Gastrocnemius medialis (tissue), 4 donors: Measurements from ENCODE around the gene HUWE1. TPM values are rescaled to one million over a fixed set of nuclear protein-coding genes. Genes with fewer than 3 reads are reported as not detected.
A peak's percentile ranks its signal among the peaks of the same experiment; 100 is the strongest.

Experiments
- ATAC-seq, 2 donors: fragments of 150-250 bp; one replicate each; pipeline ENCODE4 v1.9.1; 2016
- DNase-seq, 2 donors: peaks; one replicate each; pipeline ENCODE4 v3.0.0-alpha.2; 2019
- H3K27ac ChIP-seq, 4 donors: fragments of 200-600 bp; sonication (generic); 1 replicate in 1 of 4; 2 replicates in 3 of 4; pipeline ENCODE4 v1.5.1; 2016 to 2018; ENCODE audit warnings: mild to moderate bottlenecking in 2 of 4, moderate library complexity in 1 of 4
- H3K27me3 ChIP-seq, 3 donors: fragments of 200-600 bp; sonication (generic) in 2 of 3; 1 replicate in 1 of 3; 2 replicates in 2 of 3; pipeline versions ENCODE4 v1.5.1 to v1.6.0; 2016 to 2019; ENCODE audit warnings: mild to moderate bottlenecking in 1 of 3, moderate library complexity in 1 of 3
- H3K36me3 ChIP-seq, 2 donors: fragments of 200-600 bp; sonication (generic) in 1 of 2; one replicate each; pipeline ENCODE4 v1.5.1; 2017 to 2018
- H3K4me1 ChIP-seq, 2 donors: fragments of 200-600 bp; sonication (generic) in 1 of 2; one replicate each; pipeline ENCODE4 v1.5.1; 2016 to 2017; ENCODE audit warnings: mild to moderate bottlenecking in 2 of 2
- H3K4me3 ChIP-seq, 4 donors: fragments of 200-600 bp; sonication (generic) in 3 of 4; 1 replicate in 1 of 4; 2 replicates in 3 of 4; pipeline ENCODE4 v1.5.1; 2016 to 2019; ENCODE audit warnings: mild to moderate bottlenecking in 2 of 4
- H3K9me3 ChIP-seq, 3 donors: fragments of 200-600 bp; sonication (generic) in 2 of 3; 1 replicate in 1 of 3; 2 replicates in 2 of 3; pipeline ENCODE4 v1.5.1; 2016 to 2019
- CTCF ChIP-seq, 5 experiments: fragments of 450-650 bp in 3 of 5; fragments of 200-600 bp in 2 of 5; sonication (generic) in 2 of 5; IDR thresholded peaks in 4 of 5; conservative IDR thresholded peaks in 1 of 5; 1 replicate in 4 of 5; 2 replicates in 1 of 5; pipeline ENCODE4 v1.5.1; 2016 to 2019; ENCODE audit warnings: antibody characterized with exemption in 5 of 5, mild to moderate bottlenecking in 3 of 5, moderate library complexity in 3 of 5
- POLR2A ChIP-seq, 2 donors: fragments of 450-650 bp; IDR thresholded peaks; one replicate each; pipeline ENCODE4 v1.6.1; 2017; ENCODE audit warnings: antibody characterized with exemption in 2 of 2, mild to moderate bottlenecking in 2 of 2, moderate library complexity in 2 of 2
- in situ Hi-C, 4 donors: fragments of 200-750 bp; cut with MboI; loops; one replicate each; pipeline versions ENCODE4 v1.15.0 to v1.8.0; 2017; ENCODE audit warnings: low sequenced_read_pairs in 4 of 4
- intact Hi-C: fragments of 100-400 bp; cut with DNase I; formaldehyde crosslinking; loops from one replicate; pipeline ENCODE4 v1.15.1; 2023; ENCODE audit warnings: low total_unique reads
- total RNA-seq, 4 donors: library from RNA; depleted of rRNA; stranded (reverse); fragments of >200 nt; gene quantifications; one replicate each; pipeline versions ENCODE4 v1.1.0 to v1.2.3, GENCODE V29; 2016

The HUWE1 gene
- total RNA-seq, 4 donors from 2014 or later, result 99.7 to 173 (median 142) TPM

- ATAC-seq (no peak), DNase-seq (no peak)
- intact Hi-C loops (no loop called here), in situ Hi-C loops (no loop called here)
- no peaks in the 10 kb centered on the region for H3K36me3 ChIP-seq
- H3K9me3 ChIP-seq, result no peaks in the 10 kb centered on the region
- peaks cover 0 to 12% of the 10 kb centered on the region in 2 donors for H3K4me1 ChIP-seq
- H3K27me3 ChIP-seq, result no peaks in the 10 kb centered on the region
- H3K4me3 ChIP-seq, result no peak overlapping the region
- no peak overlapping the region for H3K27ac ChIP-seq
- no peak for TF ChIP-seq CTCF (IDR thresholded peaks at IDR 0.05 in 4 of 5, conservative IDR thresholded peaks at IDR 0.05 in 1 of 5)
- no peak for TF ChIP-seq POLR2A (IDR thresholded peaks at IDR 0.05)
Observed at GRCh38 chrX:53688300-53688699, 1.8 kb upstream of the HUWE1 start.

- Histone ChIP-seq H3K27ac (peak overlapping the region; percentile 83 to 95 (median 90)), H3K9me3 (no peaks in the 10 kb centered on the region), H3K27me3 (no peaks in the 10 kb centered on the region), H3K36me3 (no peaks in the 10 kb centered on the region), H3K4me3 (peak overlapping the region; percentile 64 to 86 (median 80)), H3K4me1 (peaks cover 0 to 22% of the 10 kb centered on the region in 2 donors)
- intact Hi-C loops, result no loop called here
- DNase-seq, result no peak
- in situ Hi-C loops, result no loop called here
- ATAC-seq, result no peak
- TF ChIP-seq CTCF (IDR thresholded peaks at IDR 0.05 in 4 of 5, conservative IDR thresholded peaks at IDR 0.05 in 1 of 5) (no peak), POLR2A (IDR thresholded peaks at IDR 0.05) (no peak)
Observed at GRCh38 chrX:53685711-53686110, 808 bp downstream of the HUWE1 start.

GRCh38 chrX:53684415-53685192, 1.9 kb downstream of the HUWE1 start:
- Histone ChIP-seq H3K4me3 (peak overlapping the region; percentile 58 to 86 (median 64)), H3K27ac (peak overlapping the region; percentile 83 to 95 (median 90)), H3K9me3 (no peaks in the 10 kb centered on the region), H3K4me1 (peaks cover 0 to 22% of the 10 kb centered on the region in 2 donors), H3K27me3 (no peaks in the 10 kb centered on the region), H3K36me3 (peaks cover 0 to under 1% of the 10 kb centered on the region in 2 donors)
- intact Hi-C loops (loop anchor here (1.0 to 5.0 kb wide), 3 partner anchors 242 to 498 kb away; partner anchors contain the start of genes FAM120C and PHF8), in situ Hi-C loops (no loop called here)
- no peak for TF ChIP-seq POLR2A (IDR thresholded peaks at IDR 0.05)
- no peak for TF ChIP-seq CTCF (IDR thresholded peaks at IDR 0.05 in 4 of 5, conservative IDR thresholded peaks at IDR 0.05 in 1 of 5)
- ATAC-seq, result no peak
- no peak for DNase-seq

DNA sequence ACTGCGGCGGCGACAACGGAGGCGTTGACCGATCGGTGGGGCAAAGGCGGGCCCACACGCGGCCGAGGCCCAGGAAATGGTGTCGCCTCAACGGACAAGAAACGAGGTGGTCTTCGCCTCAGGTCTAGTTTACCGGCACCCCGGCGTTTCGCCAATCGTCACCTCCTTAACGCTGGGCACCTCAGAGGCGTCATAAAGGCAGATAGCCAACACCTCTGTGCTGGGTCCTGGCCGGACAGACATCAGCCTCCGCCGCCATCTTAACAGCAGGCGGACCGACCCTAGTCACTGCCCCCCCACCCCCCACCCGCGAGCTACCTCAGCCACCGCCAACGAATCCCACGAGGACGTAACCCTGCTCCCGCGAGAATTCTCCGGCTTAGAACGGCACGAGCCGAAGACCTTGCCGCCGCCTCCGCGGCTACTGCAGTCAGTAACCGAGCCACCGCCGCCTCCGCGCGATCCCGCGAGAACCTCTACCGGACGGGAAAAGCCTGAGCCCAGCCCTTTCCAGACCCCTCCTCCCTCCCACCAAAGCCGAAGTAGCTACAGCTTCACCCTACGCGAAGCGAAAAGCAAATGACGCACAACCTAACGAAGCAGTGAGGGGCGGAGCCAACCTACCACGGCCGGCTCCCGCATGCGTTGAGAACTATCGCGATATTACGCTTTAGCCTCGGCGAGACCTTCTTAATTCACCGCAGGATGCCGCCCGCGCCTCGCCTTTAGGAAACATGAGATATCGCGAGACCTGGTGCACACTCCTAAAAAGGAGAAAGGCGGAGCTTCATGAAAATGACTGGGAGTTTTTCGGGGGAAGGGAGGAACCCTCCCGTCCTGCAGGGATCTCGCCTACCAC, 2.7 kb downstream of the HUWE1 start:
- ATAC-seq, result peak; percentile 84 to 86

More for the DNA sequence above, 2.7 kb downstream of the HUWE1 start:
- Histone ChIP-seq H3K4me3 (peak overlapping the region; percentile 58 to 86 (median 60)), H3K36me3 (peaks cover 0 to 7% of the 10 kb centered on the region in 2 donors), H3K27ac (peak overlapping the region; percentile 83 to 95 (median 90)), H3K27me3 (no peaks in the 10 kb centered on the region), H3K9me3 (no peaks in the 10 kb centered on the region), H3K4me1 (peaks cover 2 to 26% of the 10 kb centered on the region in 2 donors)
- TF ChIP-seq CTCF (IDR thresholded peaks at IDR 0.05 in 4 of 5, conservative IDR thresholded peaks at IDR 0.05 in 1 of 5), result no peak
- peak; percentile 74 to 79 for TF ChIP-seq POLR2A (IDR thresholded peaks at IDR 0.05)
- DNase-seq, result peak; percentile 91 to 95
- in situ Hi-C loops (no loop called here), intact Hi-C loops (loop anchor here (1.0 to 5.0 kb wide), 3 partner anchors 241 to 499 kb away; partner anchors contain the start of genes FAM120C and PHF8)
